Measurements from ENCODE around the gene CREB5. TPM values are rescaled to one million over a fixed set of nuclear protein-coding genes. Genes with fewer than 3 reads are reported as not detected.

CREB5 gene
- total RNA-seq, 2 experiments from 2014 or later: 0.19 to 0.22 TPM

GRCh38 chr7:28802450-28802849 lies 390.1 kb downstream of the CREB5 start:
- Mint-ChIP-seq H3K9me3 (no peaks in the 10 kb centered on the region), H3K4me1 (ENCODE audit: low read depth) (no peaks in the 10 kb centered on the region), H3K27me3 (no peaks in the 10 kb centered on the region), H3K27ac (no peak overlapping the region), H3K36me3 (ENCODE audit: low read depth) (no peaks in the 10 kb centered on the region), H3K4me3 (no peak overlapping the region)
- no peaks in the 10 kb centered on the region for H3K36me3 ChIP-seq (ENCODE audit: insufficient read depth, low read length)
- no peak for TF ChIP-seq CTCF (IDR thresholded peaks at IDR 0.05)
- H3K4me1 ChIP-seq (ENCODE audit: insufficient read depth, low read length): no peaks in the 10 kb centered on the region
- POLR2A ChIA-PET: no interaction called here
- DNase-seq (no peak), ATAC-seq (ENCODE audit: poor library complexity) (no peak)
- CTCF ChIA-PET: no interaction called here
- no peaks in the 10 kb centered on the region for H3K27me3 ChIP-seq (ENCODE audit: control insufficient read depth in 1 of 2, insufficient read depth in 2 of 2, low read length in 2 of 2)
- peaks cover 0 to 3% of the 10 kb centered on the region in 2 experiments for H3K9me3 ChIP-seq (ENCODE audit: control insufficient read depth in 1 of 2, insufficient read depth in 1 of 2, low read length in 2 of 2)
- intact Hi-C loops (cut with DNase I, micrococcal nuclease): no loop called here
- H3K27ac ChIP-seq (ENCODE audit: low read depth in 1 of 2, low read length in 2 of 2): no peak overlapping the region
- H3K4me3 ChIP-seq (ENCODE audit: low read length): no peak overlapping the region

GRCh38 chr7:28804157-28804556 lies 391.8 kb downstream of the CREB5 start:
- Mint-ChIP-seq H3K36me3 (ENCODE audit: low read depth) (no peaks in the 10 kb centered on the region), H3K9me3 (no peaks in the 10 kb centered on the region), H3K27me3 (no peaks in the 10 kb centered on the region), H3K4me3 (no peak overlapping the region), H3K27ac (no peak overlapping the region), H3K4me1 (ENCODE audit: low read depth) (no peaks in the 10 kb centered on the region)
- ATAC-seq (ENCODE audit: poor library complexity) (no peak), DNase-seq (no peak)
- H3K27me3 ChIP-seq (ENCODE audit: control insufficient read depth in 1 of 2, insufficient read depth in 2 of 2, low read length in 2 of 2): no peaks in the 10 kb centered on the region
- CTCF ChIA-PET: no interaction called here
- no peak overlapping the region for H3K27ac ChIP-seq (ENCODE audit: low read depth in 1 of 2, low read length in 2 of 2)
- intact Hi-C loops (cut with DNase I, micrococcal nuclease): no loop called here
- H3K36me3 ChIP-seq (ENCODE audit: insufficient read depth, low read length): no peaks in the 10 kb centered on the region
- H3K4me3 ChIP-seq (ENCODE audit: low read length): no peak overlapping the region
- no peak for TF ChIP-seq CTCF (IDR thresholded peaks at IDR 0.05)
- no peaks in the 10 kb centered on the region for H3K4me1 ChIP-seq (ENCODE audit: insufficient read depth, low read length)
- POLR2A ChIA-PET: no interaction called here
- H3K9me3 ChIP-seq (ENCODE audit: control insufficient read depth in 1 of 2, insufficient read depth in 1 of 2, low read length in 2 of 2): no peaks in the 10 kb centered on the region

- Mint-ChIP-seq H3K9me3 (no peaks in the 10 kb centered on the region), H3K27ac (no peak overlapping the region), H3K36me3 (ENCODE audit: low read depth) (no peaks in the 10 kb centered on the region), H3K27me3 (no peaks in the 10 kb centered on the region), H3K4me1 (ENCODE audit: low read depth) (no peaks in the 10 kb centered on the region), H3K4me3 (no peak overlapping the region)
- no peak overlapping the region for H3K4me3 ChIP-seq (ENCODE audit: low read length)
- H3K27ac ChIP-seq (ENCODE audit: low read depth in 1 of 2, low read length in 2 of 2): no peak overlapping the region
- H3K9me3 ChIP-seq (ENCODE audit: control insufficient read depth in 1 of 2, insufficient read depth in 1 of 2, low read length in 2 of 2): no peaks in the 10 kb centered on the region
- H3K27me3 ChIP-seq (ENCODE audit: control insufficient read depth in 1 of 2, insufficient read depth in 2 of 2, low read length in 2 of 2): no peaks in the 10 kb centered on the region
- H3K36me3 ChIP-seq (ENCODE audit: insufficient read depth, low read length): no peaks in the 10 kb centered on the region
- intact Hi-C loops (cut with DNase I, micrococcal nuclease): no loop called here
- POLR2A ChIA-PET: no interaction called here
- DNase-seq (no peak), ATAC-seq (ENCODE audit: poor library complexity) (no peak)
- no peaks in the 10 kb centered on the region for H3K4me1 ChIP-seq (ENCODE audit: insufficient read depth, low read length)
- no peak for TF ChIP-seq CTCF (IDR thresholded peaks at IDR 0.05)
- CTCF ChIA-PET: no interaction called here
Measured at GRCh38 chr7:28804990-28805389, 392.7 kb downstream of the CREB5 start.
